GM23338 (cell line): Measurements from ENCODE around the gene ATP9B. TPM values are rescaled to one million over a fixed set of nuclear protein-coding genes. Genes with fewer than 3 reads are reported as not detected.

ENCODE experiments used
- ATAC-seq: fragments of 200-7000 bp; cut with Tn5 transposase; 3 replicates; pipeline ENCODE4 v1.9.1; 2020
- DNase-seq: peaks from one replicate; pipeline ENCODE4 v3.0.0-alpha.2; 2015; ENCODE audit warnings: low spot score
- H2AFZ ChIP-seq: fragments of 200-600 bp; sonication (generic); 2 replicates; pipeline ENCODE4 v1.8.0; 2016; ENCODE audit warnings: antibody characterized with exemption, mild to moderate bottlenecking, moderate library complexity
- H3F3A ChIP-seq: fragments of 200-600 bp; sonication (generic); replicated peaks from 2 replicates; pipeline ENCODE4 v1.8.0; 2017; ENCODE audit warnings: antibody characterized with exemption, mixed run types, low read depth
- H3K27ac ChIP-seq: fragments of 200-600 bp; sonication (generic); 2 replicates; pipeline ENCODE4 v1.6.1; 2016; ENCODE audit warnings: low read depth
- H3K27me3 ChIP-seq: fragments of 200-600 bp; sonication (generic); 2 replicates; pipeline ENCODE4 v1.8.0; 2016; ENCODE audit warnings: mild to moderate bottlenecking, mixed run types, moderate library complexity; ENCODE audit not compliant: insufficient read depth
- H3K36me3 ChIP-seq: fragments of 200-600 bp; sonication (generic); 2 replicates; pipeline ENCODE4 v1.8.0; 2016; ENCODE audit warnings: mild to moderate bottlenecking; ENCODE audit not compliant: insufficient read depth
- H3K4me1 ChIP-seq: fragments of 200-600 bp; sonication (generic); 2 replicates; pipeline ENCODE4 v1.8.0; 2016; ENCODE audit warnings: mild to moderate bottlenecking, moderate library complexity; ENCODE audit not compliant: insufficient read depth
- H3K4me2 ChIP-seq: fragments of 200-600 bp; sonication (generic); 2 replicates; pipeline ENCODE4 v1.7.1; 2017; ENCODE audit warnings: mixed run types
- H3K4me3 ChIP-seq: fragments of 200-600 bp; sonication (generic); 2 replicates; pipeline ENCODE4 v1.6.1; 2016; ENCODE audit warnings: mixed run types
- H3K79me2 ChIP-seq: fragments of 200-600 bp; sonication (generic); replicated peaks from 2 replicates; pipeline ENCODE4 v1.8.0; 2017; ENCODE audit warnings: mild to moderate bottlenecking; ENCODE audit not compliant: insufficient read depth
- H3K9me2 ChIP-seq: fragments of 200-600 bp; sonication (generic); 2 replicates; pipeline ENCODE4 v1.8.0; 2017; ENCODE audit not compliant: insufficient read depth
- H4K20me1 ChIP-seq: fragments of 200-600 bp; sonication (generic); replicated peaks from 2 replicates; pipeline ENCODE4 v1.8.0; 2017; ENCODE audit warnings: mild to moderate bottlenecking; ENCODE audit not compliant: insufficient read depth
- H3K27ac Mint-ChIP-seq: 2 replicates; pipeline ENCODE4 v1.8.0; 2020; ENCODE audit warnings: inconsistent platforms, mild to moderate bottlenecking, moderate library complexity, mixed read lengths
- H3K27me3 Mint-ChIP-seq: 3 replicates; pipeline ENCODE4 v1.8.0; 2022; ENCODE audit warnings: low read depth, mild to moderate bottlenecking, moderate library complexity, mixed read lengths, inconsistent platforms; ENCODE audit not compliant: insufficient read depth, poor library complexity
- H3K36me3 Mint-ChIP-seq: 3 replicates; pipeline ENCODE4 v1.8.0; 2021; ENCODE audit warnings: low read depth, mild to moderate bottlenecking, inconsistent platforms, moderate library complexity, mixed read lengths
- H3K4me1 Mint-ChIP-seq: 3 replicates; pipeline ENCODE4 v1.8.0; 2020; ENCODE audit warnings: mild to moderate bottlenecking, inconsistent platforms, mixed read lengths
- H3K4me3 Mint-ChIP-seq: 3 replicates; pipeline ENCODE4 v1.8.0; 2021; ENCODE audit warnings: moderate library complexity, mild to moderate bottlenecking, inconsistent platforms, mixed read lengths
- H3K9me3 Mint-ChIP-seq: 3 replicates; pipeline ENCODE4 v1.8.0; 2020; ENCODE audit warnings: moderate library complexity, mild to moderate bottlenecking, inconsistent platforms, mixed read lengths
- CREB1 ChIP-seq: fragments of 250-450 bp; sonication (Bioruptor Pico); IDR thresholded peaks from 2 replicates; pipeline ENCODE4 v1.5.0; 2020; ENCODE audit warnings: low read depth, mild to moderate bottlenecking, moderate library complexity
- EZH2 ChIP-seq: fragments of 200-600 bp; sonication (generic); IDR thresholded peaks from one replicate; pipeline ENCODE4 v1.8.0; 2017; ENCODE audit warnings: antibody characterized with exemption, mild to moderate bottlenecking, low read depth; ENCODE audit not compliant: unreplicated experiment
- EZH2phosphoT487 ChIP-seq: fragments of 200-600 bp; sonication (generic); IDR thresholded peaks from one replicate; pipeline ENCODE4 v1.8.1; 2018; ENCODE audit warnings: antibody characterized with exemption; ENCODE audit not compliant: unreplicated experiment
- POLR2AphosphoS5 ChIP-seq: IDR thresholded peaks from 2 replicates; pipeline ENCODE4 v1.6.1; 2016; ENCODE audit warnings: antibody characterized with exemption, low read depth
- STAT1 ChIP-seq: IDR thresholded peaks from one replicate; pipeline ENCODE4 v1.6.1; 2016; ENCODE audit warnings: antibody characterized with exemption; ENCODE audit not compliant: unreplicated experiment
- ZNF114 ChIP-seq: fragments of 250-450 bp; sonication (Bioruptor Pico); IDR thresholded peaks from 2 replicates; pipeline ENCODE4 v1.5.0; 2020; ENCODE audit warnings: mild to moderate bottlenecking, moderate library complexity
- ZNF331 ChIP-seq: fragments of 250-450 bp; sonication (Bioruptor Pico); IDR thresholded peaks from 2 replicates; pipeline ENCODE4 v1.5.0; 2020; ENCODE audit warnings: low read depth, mild to moderate bottlenecking, moderate library complexity
- polyA plus RNA-seq: library from polyadenylated mRNA; unstranded; fragments of >200 nt; fragmentation: Nextera tagmentation; extraction: Ambion mirVana; gene quantifications from 2 replicates; pipeline ENCODE4 v1.2.1, GENCODE V29; 2016
- total RNA-seq: library from RNA; depleted of rRNA; stranded (reverse); fragments of >200 nt; shearing (Covaris generic); gene quantifications from 2 replicates; pipeline ENCODE4 v1.2.3, GENCODE V29; 2014
- TF ChIP-seq, protein P1 (sequence below): IDR thresholded peaks from one replicate; pipeline ENCODE4 v1.6.1; 2018; ENCODE audit warnings: antibody characterized with exemption; ENCODE audit not compliant: unreplicated experiment
- TF ChIP-seq, protein P2 (sequence below): IDR thresholded peaks from 2 replicates; pipeline ENCODE4 v1.6.1; 2016; ENCODE audit warnings: antibody characterized with exemption

The ATP9B gene
- total and polyA plus RNA-seq, 2 experiments from 2014 or later, result 14.2 to 25.6 TPM

DNA sequence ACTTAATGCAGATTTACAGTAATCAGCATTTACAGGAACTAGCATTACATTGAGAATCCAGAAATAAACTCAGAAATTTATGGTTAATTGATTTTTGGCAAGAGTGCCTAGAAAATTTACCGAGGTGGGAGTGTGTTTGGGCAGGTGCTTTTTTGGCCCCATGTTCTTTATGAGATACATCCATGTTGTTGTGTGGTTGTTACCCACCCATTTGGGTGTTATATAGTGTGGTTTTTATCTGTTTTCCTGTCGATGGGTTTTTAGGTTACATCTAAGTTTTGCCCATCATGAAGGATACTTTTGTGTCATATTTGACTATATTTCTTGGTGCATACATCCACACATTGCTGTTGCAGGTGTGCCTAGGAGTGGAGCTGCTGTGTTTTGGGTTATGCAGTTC lies 82.0 kb downstream of the ATP9B start:
- Histone ChIP-seq H3K4me3 (no peak overlapping the region), H3K4me2 (no peak overlapping the region), H2AFZ (no peak overlapping the region), H3K36me3 (no peaks in the 10 kb centered on the region), H3K79me2 (no peaks in the 10 kb centered on the region), H3K9me2 (no peaks in the 10 kb centered on the region), H3K27ac (no peak overlapping the region), H3K4me1 (no peaks in the 10 kb centered on the region), H4K20me1 (no peaks in the 10 kb centered on the region), H3K27me3 (no peaks in the 10 kb centered on the region), H3F3A (no peaks in the 10 kb centered on the region)
- no peaks in the 10 kb centered on the region for H3K4me1 Mint-ChIP-seq
- H3K36me3 Mint-ChIP-seq, result peaks cover 8% of the 10 kb centered on the region
- TF ChIP-seq EZH2, result no peak
- no peak for TF ChIP-seq CREB1 (CRISPR knock-in tag)
- H3K27ac Mint-ChIP-seq, result no peak overlapping the region
- H3K27me3 Mint-ChIP-seq, result no peaks in the 10 kb centered on the region
- no peak for ATAC-seq
- no peaks in the 10 kb centered on the region for H3K9me3 Mint-ChIP-seq
- H3K4me3 Mint-ChIP-seq, result no peak overlapping the region
- DNase-seq, result no peak

DNA sequence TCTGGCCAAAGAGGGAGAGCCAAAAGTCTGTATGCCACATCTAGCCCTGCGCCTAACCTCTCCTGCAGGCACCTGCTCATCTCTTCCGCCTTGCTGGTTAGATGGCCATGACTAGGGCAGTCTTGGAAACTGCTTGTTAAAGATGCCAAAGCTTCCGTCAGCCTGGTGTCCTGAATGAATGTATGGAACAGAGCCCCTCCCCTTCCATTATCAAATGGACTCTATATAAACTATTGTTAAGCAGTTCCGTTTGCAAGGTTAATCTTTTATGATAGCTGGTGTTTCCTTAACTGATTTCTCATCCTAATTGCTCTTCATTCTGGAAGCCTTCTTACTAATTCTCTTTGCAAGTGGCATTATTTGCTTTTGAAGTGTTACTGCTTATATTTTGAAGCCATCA lies 87.1 kb downstream of the ATP9B start:
- no peak overlapping the region for H3K4me3 Mint-ChIP-seq
- TF ChIP-seq, protein P1, sequence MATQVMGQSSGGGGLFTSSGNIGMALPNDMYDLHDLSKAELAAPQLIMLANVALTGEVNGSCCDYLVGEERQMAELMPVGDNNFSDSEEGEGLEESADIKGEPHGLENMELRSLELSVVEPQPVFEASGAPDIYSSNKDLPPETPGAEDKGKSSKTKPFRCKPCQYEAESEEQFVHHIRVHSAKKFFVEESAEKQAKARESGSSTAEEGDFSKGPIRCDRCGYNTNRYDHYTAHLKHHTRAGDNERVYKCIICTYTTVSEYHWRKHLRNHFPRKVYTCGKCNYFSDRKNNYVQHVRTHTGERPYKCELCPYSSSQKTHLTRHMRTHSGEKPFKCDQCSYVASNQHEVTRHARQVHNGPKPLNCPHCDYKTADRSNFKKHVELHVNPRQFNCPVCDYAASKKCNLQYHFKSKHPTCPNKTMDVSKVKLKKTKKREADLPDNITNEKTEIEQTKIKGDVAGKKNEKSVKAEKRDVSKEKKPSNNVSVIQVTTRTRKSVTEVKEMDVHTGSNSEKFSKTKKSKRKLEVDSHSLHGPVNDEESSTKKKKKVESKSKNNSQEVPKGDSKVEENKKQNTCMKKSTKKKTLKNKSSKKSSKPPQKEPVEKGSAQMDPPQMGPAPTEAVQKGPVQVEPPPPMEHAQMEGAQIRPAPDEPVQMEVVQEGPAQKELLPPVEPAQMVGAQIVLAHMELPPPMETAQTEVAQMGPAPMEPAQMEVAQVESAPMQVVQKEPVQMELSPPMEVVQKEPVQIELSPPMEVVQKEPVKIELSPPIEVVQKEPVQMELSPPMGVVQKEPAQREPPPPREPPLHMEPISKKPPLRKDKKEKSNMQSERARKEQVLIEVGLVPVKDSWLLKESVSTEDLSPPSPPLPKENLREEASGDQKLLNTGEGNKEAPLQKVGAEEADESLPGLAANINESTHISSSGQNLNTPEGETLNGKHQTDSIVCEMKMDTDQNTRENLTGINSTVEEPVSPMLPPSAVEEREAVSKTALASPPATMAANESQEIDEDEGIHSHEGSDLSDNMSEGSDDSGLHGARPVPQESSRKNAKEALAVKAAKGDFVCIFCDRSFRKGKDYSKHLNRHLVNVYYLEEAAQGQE, result no peak
- no peak for TF ChIP-seq POLR2AphosphoS5
- no peak for TF ChIP-seq STAT1
- TF ChIP-seq EZH2phosphoT487, result no peak
- TF ChIP-seq ZNF114, result no peak
- no peak overlapping the region for H3K4me3 ChIP-seq
- H3K36me3 Mint-ChIP-seq, result peaks cover 17% of the 10 kb centered on the region
- H3K27ac Mint-ChIP-seq, result no peak overlapping the region
- H3K4me2 ChIP-seq, result no peak overlapping the region
- ATAC-seq (no peak), DNase-seq (no peak)
- no peak overlapping the region for H2AFZ ChIP-seq
- H3K79me2 ChIP-seq, result no peaks in the 10 kb centered on the region
- no peaks in the 10 kb centered on the region for H3K4me1 ChIP-seq
- H3F3A ChIP-seq, result no peaks in the 10 kb centered on the region
- no peaks in the 10 kb centered on the region for H4K20me1 ChIP-seq
- no peak overlapping the region for H3K27ac ChIP-seq
- H3K9me3 Mint-ChIP-seq, result no peaks in the 10 kb centered on the region
- no peaks in the 10 kb centered on the region for H3K27me3 Mint-ChIP-seq
- H3K27me3 ChIP-seq, result no peaks in the 10 kb centered on the region
- H3K9me2 ChIP-seq, result no peaks in the 10 kb centered on the region
- H3K36me3 ChIP-seq, result no peaks in the 10 kb centered on the region
- H3K4me1 Mint-ChIP-seq, result no peaks in the 10 kb centered on the region

DNA sequence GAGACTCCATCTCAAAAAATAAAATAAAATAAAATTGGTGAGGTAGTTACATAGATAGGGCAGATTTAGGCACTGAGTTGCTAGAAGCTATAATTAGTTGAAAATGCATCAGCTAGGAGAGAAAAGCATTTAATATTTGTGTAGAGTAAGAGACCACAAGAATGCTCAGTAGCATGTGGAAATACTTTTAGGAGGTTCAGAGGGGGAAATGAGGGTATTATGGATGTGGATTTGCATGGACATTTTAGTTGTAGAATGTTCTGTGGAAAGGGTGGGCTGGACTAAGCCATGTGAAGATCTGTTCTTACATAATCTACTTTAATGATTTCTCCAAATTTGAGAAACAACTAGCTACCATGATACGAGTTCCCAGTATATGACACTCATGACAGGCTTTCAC lies 95.5 kb downstream of the ATP9B start:
- Histone ChIP-seq H3K27me3 (no peaks in the 10 kb centered on the region), H3K27ac (no peak overlapping the region), H3K79me2 (no peaks in the 10 kb centered on the region), H3K4me2 (no peak overlapping the region), H3K36me3 (no peaks in the 10 kb centered on the region), H3F3A (no peaks in the 10 kb centered on the region), H3K4me1 (no peaks in the 10 kb centered on the region), H4K20me1 (no peaks in the 10 kb centered on the region), H3K9me2 (no peaks in the 10 kb centered on the region), H3K4me3 (no peak overlapping the region), H2AFZ (no peak overlapping the region)
- DNase-seq (no peak), ATAC-seq (no peak)
- Mint-ChIP-seq H3K27me3 (peaks cover 3% of the 10 kb centered on the region), H3K27ac (no peak overlapping the region; the same call in 1 of the 2 replicates), H3K36me3 (peaks cover 30% of the 10 kb centered on the region), H3K4me3 (no peak overlapping the region), H3K9me3 (no peaks in the 10 kb centered on the region), H3K4me1 (peaks cover under 1% of the 10 kb centered on the region; the same call in 1 of the 3 replicates)
- TF ChIP-seq ZNF331 (CRISPR knock-in tag), result no peak
- TF ChIP-seq, protein P2, sequence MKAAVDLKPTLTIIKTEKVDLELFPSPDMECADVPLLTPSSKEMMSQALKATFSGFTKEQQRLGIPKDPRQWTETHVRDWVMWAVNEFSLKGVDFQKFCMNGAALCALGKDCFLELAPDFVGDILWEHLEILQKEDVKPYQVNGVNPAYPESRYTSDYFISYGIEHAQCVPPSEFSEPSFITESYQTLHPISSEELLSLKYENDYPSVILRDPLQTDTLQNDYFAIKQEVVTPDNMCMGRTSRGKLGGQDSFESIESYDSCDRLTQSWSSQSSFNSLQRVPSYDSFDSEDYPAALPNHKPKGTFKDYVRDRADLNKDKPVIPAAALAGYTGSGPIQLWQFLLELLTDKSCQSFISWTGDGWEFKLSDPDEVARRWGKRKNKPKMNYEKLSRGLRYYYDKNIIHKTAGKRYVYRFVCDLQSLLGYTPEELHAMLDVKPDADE, result no peak
- TF ChIP-seq EZH2, result no peak
